CD1c-positive myeloid dendritic cell (primary cell): Measurements from ENCODE around the gene HTR5A.
"Not testable (repeated sequence)": the region's sequence is repeated elsewhere in the genome, so short reads cannot be mapped to it uniquely, and the experiment has no call there.

Experiments
- DNase-seq: peaks from one replicate; pipeline ENCODE4 v3.0.0-alpha.2; 2016; ENCODE audit errors: extremely low spot score

Gene HTR5A

GRCh38 chr7:155069992-155070751 is at the start of gene HTR5A:
Gene HTR5A, plus strand, starts transcription at chr7:155070324. Its CDS starts 576 bp downstream, at chr7:155070900.
- peak; percentile 79 for DNase-seq

GRCh38 chr7:155020996-155021395 is 49.1 kb upstream of the HTR5A start:
- no peak for DNase-seq

GRCh38 chr7:155021699-155022145 is 48.4 kb upstream of the HTR5A start:
- DNase-seq, result no peak

GRCh38 chr7:155027879-155028278 is 42.2 kb upstream of the HTR5A start:
- no peak for DNase-seq

GRCh38 chr7:155032978-155033377 is 37.1 kb upstream of the HTR5A start:
- no peak for DNase-seq

GRCh38 chr7:155034495-155034894 is 35.6 kb upstream of the HTR5A start:
- not testable (repeated sequence) for DNase-seq

- no peak for DNase-seq
These were observed 31.8 kb upstream of the HTR5A start for GRCh38 chr7:155038335-155038734.

GRCh38 chr7:155043756-155044155 is 26.4 kb upstream of the HTR5A start:
- DNase-seq, result no peak

GRCh38 chr7:155048006-155048405 is 22.1 kb upstream of the HTR5A start:
- DNase-seq, result no peak

- DNase-seq, result no peak
These were observed 18.8 kb upstream of the HTR5A start for GRCh38 chr7:155051355-155051754.

GRCh38 chr7:155053002-155053401 is 17.1 kb upstream of the HTR5A start:
- DNase-seq, result no peak

GRCh38 chr7:155054761-155055160 is 15.4 kb upstream of the HTR5A start:
- DNase-seq, result no peak

- DNase-seq, result no peak
These were observed 13.0 kb upstream of the HTR5A start for GRCh38 chr7:155057076-155057475.

- DNase-seq, result no peak
These were observed 11.2 kb upstream of the HTR5A start for GRCh38 chr7:155058896-155059295.

GRCh38 chr7:155059703-155060102 is 10.4 kb upstream of the HTR5A start:
- no peak for DNase-seq

- no peak for DNase-seq
These were observed 7.7 kb upstream of the HTR5A start for GRCh38 chr7:155062411-155062810.

- no peak for DNase-seq
These were observed 5.9 kb upstream of the HTR5A start for GRCh38 chr7:155064186-155064585.

- DNase-seq, result no peak
These were observed 3.6 kb upstream of the HTR5A start for GRCh38 chr7:155066417-155066950.

- DNase-seq, result no peak
These were observed 1.1 kb downstream of the HTR5A start for GRCh38 chr7:155071121-155071651.

GRCh38 chr7:155071916-155072571 is 1.9 kb downstream of the HTR5A start:
- no peak for DNase-seq

GRCh38 chr7:155073922-155074321 is 3.8 kb downstream of the HTR5A start:
- DNase-seq, result no peak

GRCh38 chr7:155084021-155084420 is 13.9 kb downstream of the HTR5A start:
- DNase-seq, result no peak

- DNase-seq, result no peak
These were observed 14.8 kb downstream of the HTR5A start for GRCh38 chr7:155084969-155085368.
